Activated effector memory CD4-positive, alpha-beta T cell treated with Interleukin-2 at 50 U/mL for 16 hours (primary cell): ENCODE data around the gene GLP2R.

ENCODE experiments used
- DNase-seq: peaks from one replicate; pipeline ENCODE4 v3.0.0-alpha.2; 2020

Gene GLP2R

GRCh38 chr17:9925457-9925856 lies 99.7 kb downstream of the GLP2R start:
- DNase-seq, result no peak

GRCh38 chr17:9926150-9926804 lies 100.6 kb downstream of the GLP2R start:
- DNase-seq, result no peak

- DNase-seq, result no peak
Observed at GRCh38 chr17:9928601-9929333, 103.0 kb downstream of the GLP2R start.

GRCh38 chr17:9929871-9930270 lies 104.1 kb downstream of the GLP2R start:
- no peak for DNase-seq

GRCh38 chr17:9931144-9931741 lies 105.5 kb downstream of the GLP2R start:
- DNase-seq, result no peak

- no peak for DNase-seq
Observed at GRCh38 chr17:9932491-9932890, 106.8 kb downstream of the GLP2R start.

GRCh38 chr17:9934331-9934730 lies 108.6 kb downstream of the GLP2R start:
- DNase-seq, result no peak

GRCh38 chr17:9935408-9935807 lies 109.7 kb downstream of the GLP2R start:
- DNase-seq, result no peak

GRCh38 chr17:9936095-9936494 lies 110.4 kb downstream of the GLP2R start:
- DNase-seq, result no peak

GRCh38 chr17:9937241-9937761 lies 111.6 kb downstream of the GLP2R start:
- no peak for DNase-seq

GRCh38 chr17:9937901-9938300 lies 112.2 kb downstream of the GLP2R start:
- no peak for DNase-seq

GRCh38 chr17:9938764-9939163 lies 113.0 kb downstream of the GLP2R start:
- no peak for DNase-seq

GRCh38 chr17:9940841-9941240 lies 115.1 kb downstream of the GLP2R start:
- no peak for DNase-seq

- no peak for DNase-seq
Observed at GRCh38 chr17:9941305-9941704, 115.6 kb downstream of the GLP2R start.
